Nephron (organoid): Measurements from ENCODE around the gene ST8SIA6.
"Not testable (repeated sequence)": the region's sequence is repeated elsewhere in the genome, so short reads cannot be mapped to it uniquely, and the experiment has no call there.

Experiments used
- H3K27ac Mint-ChIP-seq, 3 experiments: 2 replicates each; pipeline ENCODE4 v1.8.0; 2020; ENCODE audit warnings: mixed read lengths in 3 of 3, mild to moderate bottlenecking in 2 of 3, moderate library complexity in 1 of 3
- H3K27me3 Mint-ChIP-seq: 2 replicates; pipeline ENCODE4 v1.8.0; 2021; ENCODE audit warnings: low read depth, mild to moderate bottlenecking, moderate library complexity, mixed read lengths
- H3K36me3 Mint-ChIP-seq: 2 replicates; pipeline ENCODE4 v1.8.0; 2020; ENCODE audit warnings: low read depth, mixed read lengths
- H3K4me1 Mint-ChIP-seq: 2 replicates; pipeline ENCODE4 v1.8.0; 2020; ENCODE audit warnings: mixed read lengths
- H3K4me3 Mint-ChIP-seq, 3 experiments: 2 replicates each; pipeline ENCODE4 v1.8.0; 2020; ENCODE audit warnings: mild to moderate bottlenecking in 3 of 3, mixed read lengths in 3 of 3, moderate library complexity in 2 of 3
- H3K9me3 Mint-ChIP-seq: 2 replicates; pipeline ENCODE4 v1.8.0; 2020; ENCODE audit warnings: mixed read lengths
- TF ChIP-seq, protein P1 (sequence below), 3 experiments: fragments of 200-600 bp; sonication (generic); IDR thresholded peaks; one replicate each; pipeline ENCODE4 v1.5.0; 2021; ENCODE audit warnings: antibody characterized with exemption in 3 of 3; ENCODE audit not compliant: unreplicated experiment in 3 of 3

ST8SIA6 gene

DNA sequence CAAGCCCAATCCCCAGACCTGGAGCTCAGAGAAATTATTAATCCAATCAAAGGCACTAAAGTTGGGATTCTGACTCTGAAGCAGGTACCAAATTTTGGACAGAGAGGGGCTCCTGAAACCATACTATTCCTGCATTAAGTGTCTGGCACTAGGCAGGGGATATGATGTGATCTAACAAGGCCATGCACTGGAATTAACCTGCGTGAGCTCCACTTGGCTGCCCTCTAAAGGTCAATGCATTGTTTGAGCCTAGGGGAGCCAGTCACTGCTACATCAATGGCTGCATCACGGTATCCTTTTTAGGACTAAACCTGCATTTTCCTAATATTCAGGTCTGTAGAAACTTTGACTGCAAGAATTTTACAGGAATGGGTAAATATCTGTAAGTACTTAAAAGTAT lies 42.1 kb downstream of the ST8SIA6 start:
- Mint-ChIP-seq H3K9me3 (peaks cover 3% of the 10 kb centered on the region), H3K27me3 (peaks cover 9% of the 10 kb centered on the region), H3K36me3 (no peaks in the 10 kb centered on the region), H3K27ac (no peak overlapping the region), H3K4me3 (no peak overlapping the region), H3K4me1 (peaks cover 3% of the 10 kb centered on the region)
- TF ChIP-seq, protein P1, sequence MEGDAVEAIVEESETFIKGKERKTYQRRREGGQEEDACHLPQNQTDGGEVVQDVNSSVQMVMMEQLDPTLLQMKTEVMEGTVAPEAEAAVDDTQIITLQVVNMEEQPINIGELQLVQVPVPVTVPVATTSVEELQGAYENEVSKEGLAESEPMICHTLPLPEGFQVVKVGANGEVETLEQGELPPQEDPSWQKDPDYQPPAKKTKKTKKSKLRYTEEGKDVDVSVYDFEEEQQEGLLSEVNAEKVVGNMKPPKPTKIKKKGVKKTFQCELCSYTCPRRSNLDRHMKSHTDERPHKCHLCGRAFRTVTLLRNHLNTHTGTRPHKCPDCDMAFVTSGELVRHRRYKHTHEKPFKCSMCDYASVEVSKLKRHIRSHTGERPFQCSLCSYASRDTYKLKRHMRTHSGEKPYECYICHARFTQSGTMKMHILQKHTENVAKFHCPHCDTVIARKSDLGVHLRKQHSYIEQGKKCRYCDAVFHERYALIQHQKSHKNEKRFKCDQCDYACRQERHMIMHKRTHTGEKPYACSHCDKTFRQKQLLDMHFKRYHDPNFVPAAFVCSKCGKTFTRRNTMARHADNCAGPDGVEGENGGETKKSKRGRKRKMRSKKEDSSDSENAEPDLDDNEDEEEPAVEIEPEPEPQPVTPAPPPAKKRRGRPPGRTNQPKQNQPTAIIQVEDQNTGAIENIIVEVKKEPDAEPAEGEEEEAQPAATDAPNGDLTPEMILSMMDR (IDR thresholded peaks at IDR 0.05; ENCODE audit: unreplicated experiment in 3 of 3) = no peak

DNA sequence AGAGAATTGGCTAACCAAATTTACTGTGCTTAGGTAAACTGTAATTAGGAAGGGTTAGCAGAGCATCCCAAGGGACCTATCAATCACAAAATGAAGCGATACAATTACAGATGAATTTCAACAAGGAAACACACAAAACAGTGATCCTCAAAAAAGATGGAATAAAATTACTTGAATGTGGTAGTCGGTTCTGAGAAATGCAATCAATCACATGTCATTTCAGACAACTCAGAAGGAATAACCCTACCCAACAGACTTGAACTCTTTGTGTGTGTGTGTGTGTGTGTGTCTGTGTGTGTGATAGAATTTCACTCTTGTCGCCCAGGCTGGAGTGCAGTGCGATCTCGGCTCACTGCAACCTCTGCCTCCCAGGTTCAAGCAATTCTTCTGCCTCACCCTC lies 43.5 kb downstream of the ST8SIA6 start:
- Mint-ChIP-seq H3K27ac (no peak overlapping the region), H3K27me3 (peaks cover 9% of the 10 kb centered on the region), H3K4me1 (peaks cover 11% of the 10 kb centered on the region), H3K36me3 (no peaks in the 10 kb centered on the region), H3K9me3 (no peaks in the 10 kb centered on the region), H3K4me3 (no peak overlapping the region)
- TF ChIP-seq, protein P1 (IDR thresholded peaks at IDR 0.05; ENCODE audit: unreplicated experiment in 3 of 3) = no peak

DNA sequence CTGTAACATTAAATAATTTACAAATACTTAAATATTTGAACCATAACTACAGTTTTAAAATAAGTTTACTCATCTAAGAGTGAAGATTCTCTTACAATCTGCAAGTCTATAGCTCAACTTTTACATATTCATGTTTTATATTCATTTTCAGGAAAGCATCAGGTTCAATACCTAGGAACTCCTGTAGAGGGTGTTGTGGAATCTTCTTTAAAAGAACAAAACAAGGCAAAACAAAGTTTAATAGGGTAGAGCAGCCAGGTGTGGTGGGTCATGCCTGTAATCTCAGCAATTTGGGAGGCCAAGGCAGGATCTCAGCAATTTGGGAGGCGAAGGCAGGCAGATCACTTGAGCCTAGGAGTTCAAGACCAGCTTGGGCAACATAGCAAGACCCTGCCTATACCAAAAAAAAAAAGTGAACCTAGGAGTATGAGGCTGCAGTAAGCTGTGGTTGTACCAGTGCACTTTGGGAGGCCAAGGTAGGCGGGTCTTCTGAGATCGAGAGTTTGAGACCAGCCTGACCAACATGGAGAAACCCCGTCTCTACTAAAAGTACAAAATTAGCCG lies 45.1 kb downstream of the ST8SIA6 start:
- Mint-ChIP-seq H3K9me3 (no peaks in the 10 kb centered on the region), H3K36me3 (no peaks in the 10 kb centered on the region), H3K27ac (no peak overlapping the region), H3K27me3 (peaks cover 12% of the 10 kb centered on the region), H3K4me1 (peaks cover 11% of the 10 kb centered on the region), H3K4me3 (no peak overlapping the region)
- TF ChIP-seq, protein P1 (IDR thresholded peaks at IDR 0.05; ENCODE audit: unreplicated experiment in 3 of 3) = peak; percentile 22 to 27 (median 24)

DNA sequence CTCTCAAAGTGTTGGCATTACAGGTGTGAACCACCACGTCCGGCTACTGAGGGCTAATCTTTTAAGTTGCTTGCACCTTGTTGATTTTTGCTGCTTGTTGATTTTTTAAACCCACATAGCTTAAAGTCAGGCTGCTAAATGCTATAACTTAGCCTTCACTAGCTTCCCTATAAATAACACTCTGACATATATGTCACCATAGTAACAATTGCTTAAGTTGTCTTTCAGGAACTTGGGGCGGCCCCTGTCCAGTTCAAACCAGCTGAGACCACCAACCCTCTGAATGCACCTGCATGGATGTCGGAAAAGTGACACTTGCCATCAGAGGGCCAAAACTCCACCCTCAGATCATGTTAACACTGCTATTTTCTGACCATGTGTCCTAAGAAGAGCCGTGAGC lies 47.3 kb downstream of the ST8SIA6 start:
- H3K36me3 Mint-ChIP-seq = no peaks in the 10 kb centered on the region
- H3K9me3 Mint-ChIP-seq = peaks cover 6% of the 10 kb centered on the region
- H3K27me3 Mint-ChIP-seq = peaks cover 5% of the 10 kb centered on the region
- TF ChIP-seq, protein P1 (IDR thresholded peaks at IDR 0.05; ENCODE audit: unreplicated experiment in 3 of 3) = no peak
- no peak overlapping the region for H3K4me3 Mint-ChIP-seq
- no peak overlapping the region for H3K27ac Mint-ChIP-seq
- peaks cover 11% of the 10 kb centered on the region for H3K4me1 Mint-ChIP-seq

DNA sequence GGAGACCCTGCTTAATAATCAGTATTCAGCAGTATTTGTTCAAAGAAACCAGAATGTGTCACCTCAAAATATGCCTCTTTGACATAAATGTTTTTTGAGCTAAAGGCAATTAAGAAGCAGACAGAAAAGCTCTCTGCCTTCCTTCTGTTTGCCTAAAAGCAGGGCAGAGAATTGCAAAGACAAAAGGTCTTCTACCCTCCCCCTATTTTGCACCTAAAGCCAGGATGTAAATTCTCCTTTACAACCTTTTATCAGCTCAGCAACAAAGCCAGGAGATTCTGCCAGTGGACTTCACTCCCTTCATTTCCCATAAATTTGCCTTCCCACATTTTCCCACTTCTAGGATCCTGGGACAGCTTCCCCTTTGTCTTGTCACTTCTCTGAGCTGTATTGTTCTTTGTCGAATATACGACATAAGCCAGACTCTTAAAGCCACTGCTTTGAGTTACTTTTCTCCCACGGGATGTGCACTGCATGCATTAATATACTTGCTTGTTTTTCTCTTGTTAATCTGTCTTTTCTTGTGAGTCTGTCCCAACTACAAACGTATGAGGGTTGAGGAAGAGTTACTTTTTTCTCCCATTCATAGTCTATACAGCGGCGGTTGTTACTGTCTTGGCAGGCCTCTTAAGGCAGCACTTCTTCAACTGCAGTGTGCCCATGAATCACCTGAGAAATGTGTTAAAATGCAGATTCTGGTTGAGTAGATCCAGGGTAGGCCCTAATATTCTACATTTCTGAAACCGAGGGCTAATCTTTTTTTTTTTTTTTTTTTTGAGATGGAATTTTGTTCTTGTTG lies 48.2 kb downstream of the ST8SIA6 start:
- no peaks in the 10 kb centered on the region for H3K36me3 Mint-ChIP-seq
- H3K27me3 Mint-ChIP-seq = peaks cover 3% of the 10 kb centered on the region
- H3K9me3 Mint-ChIP-seq = peaks cover 7% of the 10 kb centered on the region
- H3K4me1 Mint-ChIP-seq = peaks cover 11% of the 10 kb centered on the region
- TF ChIP-seq, protein P1 (IDR thresholded peaks at IDR 0.05; ENCODE audit: unreplicated experiment in 3 of 3) = no peak
- no peak overlapping the region for H3K4me3 Mint-ChIP-seq
- peak overlapping the region; percentile 3 to 59 (median 54) for H3K27ac Mint-ChIP-seq

DNA sequence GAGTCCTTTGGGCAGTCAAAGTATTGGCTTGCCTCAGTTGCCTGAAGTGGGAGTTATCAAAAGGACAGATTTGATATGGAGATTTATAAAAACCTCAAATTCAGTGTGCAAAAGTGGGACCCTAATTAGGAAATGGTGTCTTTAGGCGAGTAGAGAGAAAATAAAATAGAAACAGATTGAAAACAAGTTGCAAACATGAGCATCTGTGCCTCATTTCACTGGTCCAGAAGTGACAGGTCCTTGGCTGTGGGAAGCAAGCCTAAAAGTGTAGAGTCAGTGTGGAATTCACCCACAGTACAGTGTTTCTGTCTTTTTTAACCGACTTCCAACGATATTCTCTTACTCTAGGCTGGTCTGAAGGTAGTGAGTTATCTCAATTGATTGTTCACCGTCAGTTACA lies 51.2 kb downstream of the ST8SIA6 start:
- Mint-ChIP-seq H3K36me3 (no peaks in the 10 kb centered on the region), H3K27ac (no peak overlapping the region), H3K27me3 (peaks cover 7% of the 10 kb centered on the region), H3K4me1 (peaks cover 11% of the 10 kb centered on the region), H3K9me3 (peaks cover 13% of the 10 kb centered on the region), H3K4me3 (no peak overlapping the region)
- TF ChIP-seq, protein P1 (IDR thresholded peaks at IDR 0.05; ENCODE audit: unreplicated experiment in 3 of 3) = no peak

DNA sequence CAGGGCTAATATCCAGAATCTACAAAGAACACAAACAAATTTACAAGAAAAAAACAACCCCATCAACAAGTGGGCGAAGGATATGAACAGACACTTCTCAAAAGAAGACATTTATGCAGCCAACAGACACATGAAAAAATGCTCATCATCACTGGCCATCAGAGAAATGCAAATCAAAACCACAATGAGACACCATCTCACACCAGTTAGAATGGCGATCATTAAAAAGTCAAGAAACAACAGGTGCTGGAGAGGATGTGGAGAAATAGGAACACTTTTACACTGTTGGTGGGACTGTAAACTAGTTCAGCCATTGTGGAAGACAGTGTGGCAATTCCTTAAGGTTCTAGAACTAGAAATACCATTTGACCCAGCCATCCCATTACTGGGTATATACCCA lies 52.4 kb downstream of the ST8SIA6 start:
- not testable (repeated sequence) for H3K27me3 Mint-ChIP-seq, H3K4me1 Mint-ChIP-seq, H3K27ac Mint-ChIP-seq, H3K4me3 Mint-ChIP-seq, H3K36me3 Mint-ChIP-seq
- peaks cover 13% of the 10 kb centered on the region for H3K9me3 Mint-ChIP-seq
